GM12872 (cell line): ENCODE data around the gene NGEF.

Source experiments
- TF ChIP-seq, protein P1 (sequence below): IDR thresholded peaks from 3 replicates; pipeline ENCODE4 v1.5.1; 2011; ENCODE audit warnings: low read depth, mild to moderate bottlenecking, low read length, moderate library complexity; ENCODE audit not compliant: insufficient read depth

NGEF gene

DNA sequence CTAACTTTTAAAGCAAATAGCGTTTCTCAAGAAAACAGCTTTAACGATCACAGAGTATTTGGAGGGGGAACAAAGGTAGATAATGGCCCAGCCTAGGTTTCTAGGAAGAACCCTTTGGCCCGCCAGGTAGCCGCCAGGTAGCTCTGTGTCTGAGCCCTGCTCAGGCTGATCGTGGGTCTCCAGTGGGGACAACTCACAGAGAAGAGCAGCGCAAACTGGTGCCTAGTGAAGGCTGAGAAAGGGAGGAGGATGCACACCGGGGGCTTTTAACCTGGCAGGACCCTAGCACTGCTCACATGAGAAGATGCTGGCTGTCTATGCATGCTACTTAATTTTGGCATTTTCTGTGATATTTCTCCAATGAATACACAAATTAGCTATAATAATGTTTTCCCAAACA, 5.8 kb downstream of the NGEF start:
- TF ChIP-seq, protein P1, sequence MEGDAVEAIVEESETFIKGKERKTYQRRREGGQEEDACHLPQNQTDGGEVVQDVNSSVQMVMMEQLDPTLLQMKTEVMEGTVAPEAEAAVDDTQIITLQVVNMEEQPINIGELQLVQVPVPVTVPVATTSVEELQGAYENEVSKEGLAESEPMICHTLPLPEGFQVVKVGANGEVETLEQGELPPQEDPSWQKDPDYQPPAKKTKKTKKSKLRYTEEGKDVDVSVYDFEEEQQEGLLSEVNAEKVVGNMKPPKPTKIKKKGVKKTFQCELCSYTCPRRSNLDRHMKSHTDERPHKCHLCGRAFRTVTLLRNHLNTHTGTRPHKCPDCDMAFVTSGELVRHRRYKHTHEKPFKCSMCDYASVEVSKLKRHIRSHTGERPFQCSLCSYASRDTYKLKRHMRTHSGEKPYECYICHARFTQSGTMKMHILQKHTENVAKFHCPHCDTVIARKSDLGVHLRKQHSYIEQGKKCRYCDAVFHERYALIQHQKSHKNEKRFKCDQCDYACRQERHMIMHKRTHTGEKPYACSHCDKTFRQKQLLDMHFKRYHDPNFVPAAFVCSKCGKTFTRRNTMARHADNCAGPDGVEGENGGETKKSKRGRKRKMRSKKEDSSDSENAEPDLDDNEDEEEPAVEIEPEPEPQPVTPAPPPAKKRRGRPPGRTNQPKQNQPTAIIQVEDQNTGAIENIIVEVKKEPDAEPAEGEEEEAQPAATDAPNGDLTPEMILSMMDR = no peak

DNA sequence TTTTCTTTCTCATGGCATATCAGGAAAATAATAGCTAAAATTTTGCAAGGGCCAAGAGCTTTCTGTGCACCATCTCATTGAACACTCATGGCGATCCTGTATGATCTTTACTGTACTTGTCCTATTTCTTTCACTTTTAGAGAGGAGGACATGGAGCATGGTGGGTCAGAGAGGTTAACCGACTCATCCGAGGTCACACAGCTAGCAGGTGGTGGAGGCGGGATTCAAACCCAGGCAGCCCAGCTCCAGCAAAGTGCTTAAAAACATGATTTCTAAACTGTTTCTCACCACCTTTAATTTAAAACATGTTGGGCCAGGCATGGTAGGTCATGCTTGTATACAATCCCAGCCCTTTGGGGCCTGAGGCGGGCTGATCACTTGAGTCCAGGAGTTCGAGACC, 6.4 kb downstream of the NGEF start:
- TF ChIP-seq, protein P1 = no peak

DNA sequence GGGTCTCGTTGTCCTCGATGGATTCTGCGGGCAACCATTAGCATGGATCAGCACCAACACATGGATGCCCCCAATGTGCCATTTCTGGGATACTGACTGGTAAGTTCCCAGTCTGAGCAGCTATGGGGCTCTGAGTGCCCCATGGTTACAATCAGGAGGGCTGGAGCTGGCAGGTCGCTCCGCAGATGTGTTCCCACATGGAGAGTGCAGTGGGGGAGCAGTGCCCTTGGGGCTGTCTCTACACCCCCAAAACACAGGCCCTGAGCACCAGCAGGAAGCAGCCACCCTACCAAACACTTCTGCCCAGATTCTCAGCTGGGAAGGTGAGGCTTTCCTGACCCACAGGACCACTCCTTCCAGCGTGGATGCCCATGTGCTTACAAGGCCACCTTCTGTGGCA, 8.0 kb downstream of the NGEF start:
- TF ChIP-seq, protein P1 = no peak

DNA sequence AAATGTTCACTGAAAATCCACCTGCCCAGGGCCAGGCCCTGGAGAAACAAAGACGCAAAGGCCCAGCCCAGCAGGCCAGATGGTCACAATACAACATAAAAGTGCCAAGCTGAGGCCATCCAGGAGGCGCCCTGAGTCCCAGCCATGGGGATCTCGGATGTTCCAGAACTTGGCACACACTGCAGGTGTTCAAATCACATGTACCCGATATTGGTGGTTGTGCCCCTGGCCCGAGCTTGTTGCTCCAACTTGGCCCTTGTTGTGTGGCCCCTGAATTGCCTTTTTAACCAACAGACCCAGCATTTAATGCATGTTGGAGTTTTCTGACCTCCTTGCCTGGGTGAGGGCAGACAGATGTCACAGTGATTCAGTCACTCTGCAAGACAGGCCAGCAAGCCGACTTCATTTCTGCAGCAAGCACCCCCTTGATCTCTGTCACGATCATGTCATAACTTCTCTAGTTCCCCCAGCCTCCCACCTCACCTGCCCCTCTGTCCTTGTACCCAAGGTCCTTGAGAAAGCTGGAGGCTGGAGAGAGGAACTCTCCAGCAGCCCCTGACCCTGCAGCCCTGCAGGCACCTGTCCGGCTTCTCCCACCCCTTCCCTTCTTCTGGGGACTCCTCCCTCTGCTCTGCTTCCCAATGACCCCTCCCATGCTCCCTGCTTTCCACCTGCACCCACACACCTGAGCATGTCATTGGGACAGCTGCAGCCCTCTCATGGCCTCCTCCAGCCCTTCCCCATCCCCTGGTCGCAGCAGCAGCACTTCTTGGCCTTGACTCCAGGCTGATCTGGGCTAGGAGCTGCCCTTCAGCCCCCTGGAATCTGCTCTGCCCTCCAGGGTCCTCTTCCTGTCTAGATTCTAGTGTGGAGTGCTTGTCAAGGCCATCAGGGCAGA, 9.1 kb downstream of the NGEF start:
- TF ChIP-seq, protein P1 = no peak

DNA sequence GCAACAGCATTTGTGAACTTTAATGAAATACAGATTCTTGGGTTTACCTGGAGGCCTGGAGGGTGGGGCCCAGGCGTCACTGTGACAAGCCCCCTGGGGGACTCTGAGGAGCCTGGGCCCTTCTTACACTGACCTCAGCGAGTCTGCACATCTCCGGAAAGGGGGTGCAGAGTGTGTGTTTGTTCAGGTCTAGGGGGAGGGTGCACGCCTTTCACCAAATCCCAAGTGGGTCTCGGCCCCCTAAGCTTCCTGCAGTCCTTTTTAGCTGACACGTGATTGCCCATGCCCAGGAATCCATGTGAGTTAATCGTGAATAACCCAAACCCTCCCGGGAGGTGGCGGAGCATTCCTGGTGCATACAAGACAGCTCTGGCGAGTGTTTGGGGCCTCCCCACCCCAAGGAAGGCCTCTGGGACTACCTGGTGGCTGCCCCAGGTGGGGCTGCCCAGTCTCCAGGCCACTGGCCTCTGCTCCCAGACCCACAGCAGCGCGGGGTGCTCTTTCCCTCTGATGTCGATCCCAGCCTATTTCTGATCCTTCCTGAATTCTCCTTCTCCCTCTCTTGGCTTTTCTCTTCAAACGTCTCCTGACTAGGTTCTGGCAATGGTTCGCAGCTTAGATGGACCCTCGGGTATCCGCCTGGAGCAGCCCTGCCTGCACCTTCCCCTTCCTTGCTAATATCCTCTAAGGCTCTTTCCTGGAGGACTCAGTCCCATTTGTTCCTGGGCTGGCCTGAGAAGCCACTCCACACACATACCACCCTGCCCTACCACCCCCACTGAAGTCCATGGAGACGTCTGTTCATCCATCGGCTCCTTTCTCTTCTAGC, 10.0 kb downstream of the NGEF start:
- TF ChIP-seq, protein P1 = no peak

DNA sequence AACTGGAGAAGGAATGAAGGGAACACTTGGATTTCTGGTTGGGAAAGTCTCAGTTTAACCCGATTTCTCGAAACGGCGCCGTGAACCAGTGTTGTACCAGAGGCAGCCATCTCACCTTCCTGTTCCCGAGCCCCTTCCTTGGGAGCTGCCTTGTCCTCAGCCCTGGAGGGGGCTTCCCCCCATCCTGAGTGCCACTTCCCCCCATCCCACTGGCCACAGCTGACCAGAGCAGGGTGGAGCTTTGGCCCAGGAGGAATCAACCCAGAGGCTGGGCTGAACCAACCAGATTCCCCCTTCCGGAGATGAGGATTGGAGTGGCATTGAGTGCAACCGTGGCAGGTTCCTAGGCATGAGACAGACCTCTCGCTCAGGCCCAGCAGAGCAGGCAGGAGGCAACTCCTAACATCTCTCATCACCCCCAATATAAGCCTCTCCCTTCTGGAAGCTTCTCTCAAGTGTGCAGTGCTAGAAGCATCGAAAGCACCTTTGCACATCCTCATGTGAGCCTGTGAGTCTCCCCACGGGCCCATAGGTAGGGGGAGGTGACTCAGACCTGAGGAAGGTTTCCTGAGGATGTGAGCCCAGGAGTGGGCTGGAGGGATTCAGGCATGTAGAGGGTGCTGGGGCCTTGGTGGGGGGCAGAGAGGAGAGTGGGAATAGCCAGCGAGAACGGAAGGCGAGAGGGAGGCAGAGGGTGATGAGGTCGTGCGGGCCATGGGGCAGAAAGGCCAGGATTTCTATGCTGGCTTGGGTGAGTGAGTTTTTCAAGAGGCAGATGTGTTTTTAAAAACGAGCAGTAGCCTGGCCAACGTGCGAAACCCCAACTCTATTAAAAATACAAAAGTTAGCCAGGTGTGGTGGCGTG, 11.9 kb downstream of the NGEF start:
- TF ChIP-seq, protein P1 = no peak
